Brain pericyte (primary cell): ENCODE results near the gene MYH7.

Experiments
- DNase-seq: peaks from one replicate; pipeline ENCODE4 v3.0.0-alpha.2; 2012; ENCODE audit warnings: low read depth, low spot score

MYH7 gene

GRCh38 chr14:23447361-23448350, 12.2 kb upstream of the MYH7 start:
- no peak for DNase-seq

DNA sequence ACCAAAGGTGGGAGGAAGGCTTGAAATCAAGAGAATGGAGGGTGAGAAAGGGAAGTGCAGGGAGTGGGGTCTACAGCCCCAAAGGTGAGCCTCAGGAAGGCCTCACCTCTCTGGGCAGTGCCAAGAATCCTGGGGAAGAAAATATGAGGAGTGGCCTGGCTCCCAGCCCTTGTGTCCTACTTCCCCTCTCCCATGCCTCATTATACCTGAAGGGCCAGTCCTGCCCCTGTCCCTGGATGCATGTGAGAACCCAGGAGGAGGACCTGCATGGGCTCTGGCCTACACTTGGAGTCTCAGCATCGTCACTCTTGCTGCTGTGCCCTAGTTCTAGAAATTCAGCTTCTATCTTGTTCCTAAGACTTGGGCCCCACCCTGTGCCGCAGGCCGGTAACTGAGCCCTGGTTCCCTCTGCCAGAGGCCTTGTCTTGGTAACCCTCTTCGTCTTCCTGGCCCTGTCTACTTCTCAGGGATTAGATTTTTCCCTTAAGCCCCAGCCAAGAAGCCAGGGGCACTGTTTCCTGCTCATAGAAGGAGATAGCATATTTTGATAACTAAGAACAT, 10.9 kb upstream of the MYH7 start:
- DNase-seq, result no peak

DNA sequence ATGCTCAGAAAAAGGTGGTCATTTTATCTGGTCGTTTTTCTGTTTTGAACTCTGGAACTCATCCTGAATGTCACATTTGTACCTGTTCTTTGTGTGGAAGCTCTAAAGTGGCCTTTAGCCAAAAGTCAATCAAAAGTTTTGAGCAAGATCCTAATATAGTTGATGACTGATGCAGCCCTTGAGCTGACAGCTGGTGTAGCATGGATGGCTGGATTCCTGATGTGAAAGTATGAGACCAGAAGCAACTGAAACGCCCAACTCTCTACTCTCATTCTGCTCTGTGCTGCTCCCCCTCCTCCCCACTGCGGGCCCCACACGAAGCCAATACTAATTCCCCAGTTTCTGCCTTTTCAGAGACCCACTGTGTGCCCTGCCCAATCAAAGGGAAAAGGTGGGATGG, 10.3 kb upstream of the MYH7 start:
- no peak for DNase-seq

GRCh38 chr14:23444314-23444713, 8.9 kb upstream of the MYH7 start:
- no peak for DNase-seq

DNA sequence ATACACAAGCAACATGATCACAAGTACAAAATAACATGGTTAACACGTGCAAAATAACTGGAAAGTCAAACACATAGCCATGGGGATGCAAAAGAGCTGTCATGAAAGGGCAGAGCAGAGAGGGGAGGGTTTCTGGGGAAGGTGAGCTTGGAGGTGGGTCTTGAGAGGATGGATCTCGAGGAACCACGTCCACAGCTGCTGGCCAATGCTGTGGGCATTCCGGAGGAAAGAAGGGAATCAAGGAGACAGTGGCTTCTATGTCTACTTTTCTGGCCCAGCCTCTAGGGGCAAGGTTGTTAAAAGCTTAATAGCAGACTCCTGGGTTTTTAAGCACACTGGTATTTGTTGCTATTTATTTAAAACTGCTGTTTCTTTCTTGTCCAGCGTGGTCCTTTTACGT, 8.4 kb upstream of the MYH7 start:
- DNase-seq, result no peak

- no peak for DNase-seq
Observed at GRCh38 chr14:23443411-23443812, 8.0 kb upstream of the MYH7 start.

- DNase-seq, result no peak
Observed at GRCh38 chr14:23442721-23443356, 7.4 kb upstream of the MYH7 start.

DNA sequence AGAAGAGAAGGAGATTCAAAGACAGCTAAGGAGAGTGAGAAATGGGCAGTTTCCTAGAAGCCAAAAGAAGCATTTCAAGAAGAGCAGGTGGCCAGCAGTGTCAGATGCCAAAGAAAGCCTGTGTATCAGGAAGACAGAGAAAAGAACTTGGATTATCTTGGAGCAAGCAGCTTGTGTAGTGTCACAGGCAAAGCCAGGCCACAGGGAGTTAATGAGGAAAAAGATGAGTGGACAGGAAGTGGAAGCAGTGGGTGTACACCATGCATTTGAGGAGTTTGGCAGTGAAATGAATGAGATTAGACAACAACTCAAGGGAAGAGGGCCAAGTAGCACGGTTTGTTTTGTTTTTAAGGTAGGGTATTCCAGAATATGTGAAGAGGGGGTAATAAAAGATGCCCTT, 5.6 kb upstream of the MYH7 start:
- no peak for DNase-seq

GRCh38 chr14:23439107-23439835, 3.8 kb upstream of the MYH7 start:
- DNase-seq, result no peak

DNA sequence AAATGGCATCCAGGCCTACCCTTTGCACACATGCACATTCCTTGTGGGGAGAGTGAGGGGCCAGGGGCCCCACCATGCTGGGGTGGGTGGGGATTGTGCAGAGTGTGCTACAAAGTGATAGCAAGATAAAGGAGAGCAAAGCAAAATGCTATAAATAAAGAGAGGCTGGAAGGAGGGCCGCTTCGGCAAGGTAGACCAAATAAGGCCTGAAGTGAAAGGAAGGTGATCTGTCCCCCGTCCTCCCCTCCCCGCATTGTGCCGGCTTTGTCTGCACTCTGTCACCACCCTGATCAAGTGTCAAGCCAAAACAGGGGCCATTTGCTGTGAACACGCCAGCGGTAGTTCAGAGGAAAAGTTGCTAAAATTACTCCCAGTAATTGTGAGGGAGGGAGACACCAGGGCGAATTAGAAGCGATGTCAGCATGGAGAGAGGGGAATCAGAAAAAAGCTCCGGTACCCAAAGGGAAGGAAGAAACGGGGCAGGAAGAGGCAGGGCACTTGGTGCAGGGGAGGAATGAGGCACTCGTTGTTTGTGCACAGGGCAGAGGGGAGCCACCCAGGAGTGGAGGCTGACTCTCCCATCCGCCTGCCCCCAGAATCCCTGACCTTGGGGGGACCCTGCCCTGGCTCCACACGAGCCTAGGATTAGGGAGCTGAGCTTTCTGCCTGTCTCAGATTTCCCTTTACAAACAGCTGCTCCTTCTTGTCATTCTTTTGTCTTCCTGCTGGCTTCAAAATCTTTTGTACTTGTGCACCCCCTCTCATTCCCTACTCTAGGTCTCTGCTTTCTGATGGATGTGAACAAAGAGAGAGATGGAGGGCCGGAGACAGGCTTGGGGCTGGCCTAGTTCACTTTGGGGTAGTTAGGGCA, 2.9 kb upstream of the MYH7 start:
- no peak for DNase-seq

DNA sequence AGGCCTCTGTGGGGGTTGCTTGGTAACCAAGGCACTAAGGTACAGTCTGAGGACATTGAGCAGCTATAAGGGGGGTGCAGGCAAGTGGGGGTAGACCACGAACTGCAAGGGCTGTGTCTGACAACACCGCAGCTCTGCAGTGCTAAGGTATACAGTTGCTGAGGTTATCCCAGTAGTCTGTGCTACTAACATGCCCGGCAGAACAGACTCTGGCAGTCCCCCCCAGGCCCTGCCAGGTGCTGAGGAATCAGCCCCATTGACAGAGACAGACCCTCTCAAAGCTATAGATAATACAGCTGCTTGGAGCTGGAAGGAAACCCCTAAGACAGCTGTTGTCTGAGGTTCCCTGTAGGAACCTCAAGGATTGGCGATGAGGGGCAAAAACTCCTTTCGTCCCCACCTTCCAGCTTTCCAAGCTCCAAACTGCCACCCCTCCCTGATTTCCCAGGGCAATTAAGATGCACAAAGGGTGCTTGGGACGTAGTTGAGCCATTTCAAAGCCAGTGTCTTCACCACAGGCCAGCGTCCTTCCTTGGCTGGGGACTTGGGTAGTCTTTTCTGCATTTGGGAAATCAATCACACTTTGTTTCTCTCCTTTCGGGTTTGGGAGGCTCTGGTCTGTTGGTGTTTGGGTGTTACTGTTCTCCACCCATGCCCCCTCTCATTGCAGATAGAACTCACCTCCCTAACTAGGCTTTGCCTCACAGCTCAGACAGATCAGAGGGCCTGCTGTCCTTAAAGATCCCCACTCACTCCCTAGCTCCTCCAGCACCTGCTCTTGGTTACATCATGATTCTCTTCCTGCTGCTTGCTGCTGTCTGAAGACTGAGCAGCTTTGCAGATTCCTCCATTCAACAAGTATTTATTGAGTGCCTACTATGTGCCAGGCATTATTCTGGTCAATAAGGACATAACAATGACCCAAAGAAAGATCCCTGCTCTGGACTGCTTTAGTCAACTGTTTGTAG, 2.0 kb upstream of the MYH7 start:
- no peak for DNase-seq

GRCh38 chr14:23436327-23437132, 1.1 kb upstream of the MYH7 start:
- no peak for DNase-seq

DNA sequence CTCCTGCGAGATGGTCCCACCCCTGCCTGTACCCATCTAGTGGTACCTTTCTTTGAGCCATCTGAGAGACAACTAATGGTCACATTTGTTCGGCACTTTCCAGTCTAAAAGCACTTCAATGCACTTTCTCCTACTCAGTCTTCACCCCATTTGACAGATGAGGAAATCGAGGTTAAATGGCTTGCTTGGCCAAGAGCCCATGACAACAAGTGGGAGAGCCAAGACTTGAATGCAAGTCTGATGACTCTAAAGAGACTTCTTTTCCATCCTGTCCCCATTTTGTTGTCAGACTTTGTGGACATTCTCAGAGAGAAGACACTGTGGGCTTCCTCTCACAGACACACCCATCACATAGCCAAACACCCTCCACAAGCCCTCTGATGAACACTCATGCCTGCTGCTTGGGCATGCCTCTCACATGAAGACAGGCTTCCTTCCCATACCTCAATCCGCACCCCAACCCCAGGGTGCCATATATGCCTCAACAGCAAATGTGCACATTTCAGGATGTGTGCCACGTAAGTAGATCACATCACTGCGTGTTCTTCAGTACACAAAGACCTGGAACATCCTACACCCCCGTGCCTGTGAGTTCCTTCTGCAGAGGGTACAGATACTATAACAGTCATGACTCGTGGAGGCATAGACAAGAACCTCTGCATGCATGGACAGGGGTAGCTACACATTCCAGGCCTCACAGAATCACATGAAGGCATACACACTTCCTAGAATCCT, 805 bp downstream of the MYH7 start:
- no peak for DNase-seq

DNA sequence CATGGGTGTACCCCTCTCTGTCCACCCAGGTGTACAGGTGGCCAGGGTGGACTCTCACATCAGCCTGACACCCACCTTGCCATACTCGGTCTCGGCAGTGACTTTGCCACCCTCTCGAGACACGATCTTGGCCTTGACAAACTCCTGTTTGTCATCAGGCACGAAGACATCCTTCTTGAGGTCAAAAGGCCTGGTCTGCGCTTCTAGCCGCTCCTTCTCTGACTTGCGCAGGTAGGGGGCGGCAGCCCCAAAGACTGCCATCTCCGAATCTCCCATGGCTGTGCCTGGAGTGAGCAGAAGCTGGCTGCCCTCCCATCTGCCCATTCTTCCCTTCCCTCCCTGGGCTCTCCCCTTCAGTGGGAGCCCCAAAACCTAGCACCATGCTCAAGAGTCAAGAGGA, 2.0 kb downstream of the MYH7 start:
- DNase-seq, result no peak

DNA sequence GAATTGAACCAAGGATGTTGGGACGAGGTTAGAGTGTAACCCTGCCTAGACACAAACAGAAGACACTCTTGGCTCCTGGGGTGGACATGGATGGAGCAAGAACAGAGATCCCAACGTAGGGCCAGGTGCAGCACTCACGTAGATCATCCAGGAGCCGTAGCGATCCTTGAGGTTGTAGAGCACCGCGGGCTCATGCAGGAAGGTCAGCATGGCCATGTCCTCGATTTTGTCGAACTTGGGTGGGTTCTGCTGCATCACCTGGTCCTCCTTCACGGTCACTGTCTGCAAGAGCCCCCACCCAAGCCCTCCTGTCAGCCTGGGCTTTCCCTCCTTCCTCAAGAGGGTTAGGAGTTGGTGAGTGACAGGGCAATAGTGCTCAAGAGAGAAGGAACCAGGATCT, 2.5 kb downstream of the MYH7 start:
- DNase-seq, result no peak

DNA sequence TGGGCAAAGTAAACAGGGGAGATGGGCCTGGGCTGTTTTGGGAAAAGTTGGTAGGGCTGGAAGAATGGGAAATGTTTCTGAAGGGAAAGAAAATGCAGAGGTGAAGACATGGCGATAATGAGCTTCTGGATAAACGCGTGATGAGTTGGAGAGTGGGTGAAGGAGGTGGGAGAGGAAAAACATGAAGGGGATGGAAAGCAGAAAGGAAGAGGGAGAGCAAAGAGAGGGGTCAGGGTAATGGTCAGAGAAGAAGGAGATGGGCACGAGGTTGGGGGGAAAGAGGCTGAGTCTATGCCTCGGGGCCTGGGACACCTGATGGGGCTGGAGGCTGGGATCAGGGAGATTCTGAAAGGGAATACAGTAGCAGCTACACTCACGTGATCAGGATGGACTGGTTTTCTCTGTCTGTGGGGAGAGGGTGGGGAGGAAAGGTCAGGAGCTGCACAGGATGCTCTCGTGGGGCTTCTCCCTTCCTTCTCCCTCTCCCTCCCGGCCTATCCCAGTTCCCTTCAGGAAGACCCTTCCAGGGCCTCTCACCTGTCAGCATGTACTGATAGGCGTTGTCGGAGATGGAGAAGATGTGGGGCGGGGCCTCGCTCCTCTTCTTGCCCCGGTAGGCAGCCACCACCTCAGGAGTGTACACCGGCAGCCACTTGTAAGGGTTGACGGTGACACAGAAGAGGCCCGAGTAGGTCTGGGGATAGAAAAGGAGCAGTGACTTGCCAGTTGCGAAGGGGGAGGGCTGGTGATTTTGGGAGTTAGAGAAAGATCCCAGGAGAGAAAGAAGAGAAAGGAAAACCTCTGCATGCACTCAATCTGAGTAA, 3.1 kb downstream of the MYH7 start:
- no peak for DNase-seq

DNA sequence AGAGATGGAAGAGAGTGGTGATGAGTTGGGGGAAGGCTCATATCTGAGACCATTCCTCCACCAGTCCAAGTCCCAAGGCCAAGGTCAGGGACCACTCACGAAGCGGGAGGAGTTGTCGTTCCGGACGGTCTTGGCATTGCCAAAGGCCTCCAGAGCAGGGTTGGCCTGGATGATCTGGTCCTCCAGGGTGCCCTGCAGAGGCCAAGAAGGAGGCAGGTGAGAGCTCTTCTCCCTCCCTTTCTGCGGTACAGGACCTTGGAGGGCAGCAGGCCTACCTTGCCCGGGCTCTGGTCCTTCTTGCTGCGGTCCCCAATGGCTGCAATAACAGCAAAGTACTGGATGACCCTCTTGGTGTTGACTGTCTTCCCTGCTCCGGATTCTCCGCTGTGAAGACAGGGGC, 4.0 kb downstream of the MYH7 start:
- DNase-seq, result no peak

DNA sequence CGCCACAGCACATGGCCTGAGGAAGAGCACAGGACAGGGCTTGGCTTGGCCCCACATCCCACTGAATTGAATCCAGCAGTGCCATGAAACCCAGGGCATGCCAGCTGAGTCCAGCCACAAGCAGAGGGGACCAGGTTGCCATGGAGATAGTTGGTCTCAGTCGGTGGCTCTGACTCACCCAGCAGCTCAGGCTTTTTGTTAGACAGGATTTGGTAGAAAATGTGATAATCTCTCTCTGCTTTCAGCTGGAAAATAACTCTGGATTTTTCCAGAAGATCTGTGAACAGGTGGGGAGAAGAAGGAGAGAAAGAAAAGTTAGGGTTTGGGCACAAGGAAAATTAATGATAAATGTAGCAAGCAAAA, 4.8 kb downstream of the MYH7 start:
- no peak for DNase-seq
